ENCODE data around the gene NRG3. TPM values are rescaled to one million over a fixed set of nuclear protein-coding genes. Genes with fewer than 3 reads are reported as not detected.

The NRG3 gene
- total RNA-seq, 2 experiments from 2014 or later: not detected

DNA sequence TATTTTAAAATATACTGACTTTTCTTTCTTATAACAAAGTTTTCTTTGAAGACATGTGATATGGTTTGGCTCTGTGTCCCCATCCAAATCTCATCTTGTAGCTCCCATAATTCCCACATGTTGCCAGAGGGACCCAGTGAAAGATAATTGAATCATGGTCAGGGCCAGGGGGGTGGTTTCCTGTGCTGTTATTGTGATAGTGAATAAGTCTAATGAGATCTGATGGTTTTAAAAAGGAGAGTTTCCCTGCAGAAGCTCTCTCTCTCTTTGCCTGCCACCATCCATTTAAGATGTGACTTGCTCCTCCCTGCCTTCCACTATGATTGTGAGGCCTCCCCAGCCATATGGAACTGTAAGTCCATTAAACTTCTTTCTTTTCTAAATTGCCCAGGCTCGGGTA is 768.1 kb downstream of the NRG3 start:
- no peak overlapping the region for H3K27ac ChIP-seq (ENCODE audit: low read depth in 1 of 2, low read length in 2 of 2)
- TF ChIP-seq, protein P1, sequence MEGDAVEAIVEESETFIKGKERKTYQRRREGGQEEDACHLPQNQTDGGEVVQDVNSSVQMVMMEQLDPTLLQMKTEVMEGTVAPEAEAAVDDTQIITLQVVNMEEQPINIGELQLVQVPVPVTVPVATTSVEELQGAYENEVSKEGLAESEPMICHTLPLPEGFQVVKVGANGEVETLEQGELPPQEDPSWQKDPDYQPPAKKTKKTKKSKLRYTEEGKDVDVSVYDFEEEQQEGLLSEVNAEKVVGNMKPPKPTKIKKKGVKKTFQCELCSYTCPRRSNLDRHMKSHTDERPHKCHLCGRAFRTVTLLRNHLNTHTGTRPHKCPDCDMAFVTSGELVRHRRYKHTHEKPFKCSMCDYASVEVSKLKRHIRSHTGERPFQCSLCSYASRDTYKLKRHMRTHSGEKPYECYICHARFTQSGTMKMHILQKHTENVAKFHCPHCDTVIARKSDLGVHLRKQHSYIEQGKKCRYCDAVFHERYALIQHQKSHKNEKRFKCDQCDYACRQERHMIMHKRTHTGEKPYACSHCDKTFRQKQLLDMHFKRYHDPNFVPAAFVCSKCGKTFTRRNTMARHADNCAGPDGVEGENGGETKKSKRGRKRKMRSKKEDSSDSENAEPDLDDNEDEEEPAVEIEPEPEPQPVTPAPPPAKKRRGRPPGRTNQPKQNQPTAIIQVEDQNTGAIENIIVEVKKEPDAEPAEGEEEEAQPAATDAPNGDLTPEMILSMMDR (IDR thresholded peaks at IDR 0.05): no peak
- no peak overlapping the region for H3K27ac Mint-ChIP-seq
- ChIA-PET CTCF (no interaction called here), POLR2A (no interaction called here)
- H3K27me3 ChIP-seq (ENCODE audit: control insufficient read depth in 1 of 2, insufficient read depth in 2 of 2, low read length in 2 of 2): no peaks in the 10 kb centered on the region
- H3K9me3 Mint-ChIP-seq: peaks cover 12% of the 10 kb centered on the region
- intact Hi-C loops (cut with DNase I, micrococcal nuclease): no loop called here
- H3K27me3 Mint-ChIP-seq: no peaks in the 10 kb centered on the region
- no peak overlapping the region for H3K4me3 Mint-ChIP-seq
- no peak for ATAC-seq (ENCODE audit: poor library complexity)
- H3K36me3 Mint-ChIP-seq (ENCODE audit: low read depth): no peaks in the 10 kb centered on the region
- no peaks in the 10 kb centered on the region for H3K4me1 Mint-ChIP-seq (ENCODE audit: low read depth)
- H3K4me3 ChIP-seq (ENCODE audit: low read length): no peak overlapping the region
- no peak for DNase-seq
- no peaks in the 10 kb centered on the region for H3K4me1 ChIP-seq (ENCODE audit: insufficient read depth, low read length)
- no peaks in the 10 kb centered on the region for H3K9me3 ChIP-seq (ENCODE audit: control insufficient read depth in 1 of 2, insufficient read depth in 1 of 2, low read length in 2 of 2)
- no peaks in the 10 kb centered on the region for H3K36me3 ChIP-seq (ENCODE audit: insufficient read depth, low read length)

DNA sequence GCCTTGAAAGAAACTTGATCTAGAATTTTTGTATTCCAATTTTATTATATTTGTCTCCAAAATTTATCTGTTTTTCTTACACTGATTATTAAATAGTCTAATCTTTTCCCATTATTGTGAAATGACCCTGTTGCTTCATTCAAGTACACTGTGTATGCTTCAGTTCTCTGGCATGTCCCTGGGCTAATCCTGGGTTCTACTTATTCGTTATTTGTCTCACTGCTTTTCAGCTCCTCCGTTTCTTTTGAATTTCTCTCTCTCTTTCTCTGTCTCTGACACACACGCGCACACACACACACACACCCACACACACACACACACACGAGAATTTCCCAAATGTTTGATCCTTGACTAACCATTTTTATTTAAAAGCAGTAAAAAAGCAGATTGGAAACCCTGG is 768.6 kb downstream of the NRG3 start:
- H3K36me3 ChIP-seq (ENCODE audit: insufficient read depth, low read length): no peaks in the 10 kb centered on the region
- H3K27me3 Mint-ChIP-seq: no peaks in the 10 kb centered on the region
- no peak overlapping the region for H3K27ac Mint-ChIP-seq
- no peak overlapping the region for H3K27ac ChIP-seq (ENCODE audit: low read depth in 1 of 2, low read length in 2 of 2)
- H3K4me3 ChIP-seq (ENCODE audit: low read length): no peak overlapping the region
- no peaks in the 10 kb centered on the region for H3K4me1 ChIP-seq (ENCODE audit: insufficient read depth, low read length)
- CTCF ChIA-PET: no interaction called here
- ATAC-seq (ENCODE audit: poor library complexity) (no peak), DNase-seq (no peak)
- no peak overlapping the region for H3K4me3 Mint-ChIP-seq
- no peaks in the 10 kb centered on the region for H3K9me3 ChIP-seq (ENCODE audit: control insufficient read depth in 1 of 2, insufficient read depth in 1 of 2, low read length in 2 of 2)
- no peaks in the 10 kb centered on the region for H3K4me1 Mint-ChIP-seq (ENCODE audit: low read depth)
- H3K36me3 Mint-ChIP-seq (ENCODE audit: low read depth): no peaks in the 10 kb centered on the region
- POLR2A ChIA-PET: no interaction called here
- H3K27me3 ChIP-seq (ENCODE audit: control insufficient read depth in 1 of 2, insufficient read depth in 2 of 2, low read length in 2 of 2): no peaks in the 10 kb centered on the region
- peaks cover 12% of the 10 kb centered on the region for H3K9me3 Mint-ChIP-seq
- TF ChIP-seq, protein P1 (IDR thresholded peaks at IDR 0.05): no peak
- intact Hi-C loops (cut with DNase I, micrococcal nuclease): no loop called here

DNA sequence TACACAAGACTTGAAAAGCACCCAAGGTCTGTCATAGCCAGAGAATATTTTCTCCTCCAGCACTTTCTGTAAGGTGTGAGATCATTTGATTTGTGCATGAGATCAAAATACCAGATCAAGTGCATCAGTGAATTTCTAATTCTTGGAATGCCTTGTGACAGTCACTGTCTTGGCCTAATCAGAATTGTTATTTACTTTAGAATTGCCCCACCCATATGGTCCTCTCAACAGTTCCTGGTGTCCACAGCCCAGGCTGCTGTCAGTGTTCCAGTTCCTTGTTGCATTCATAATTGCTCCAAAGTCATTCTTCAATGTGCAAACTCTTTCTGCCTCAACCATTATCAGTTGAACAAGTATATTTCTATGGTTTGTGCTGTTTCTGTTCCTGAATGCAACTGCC is 770.2 kb downstream of the NRG3 start:
- no peaks in the 10 kb centered on the region for H3K4me1 Mint-ChIP-seq (ENCODE audit: low read depth)
- ATAC-seq (ENCODE audit: poor library complexity) (no peak), DNase-seq (no peak)
- H3K27me3 Mint-ChIP-seq: no peaks in the 10 kb centered on the region
- no peak overlapping the region for H3K4me3 Mint-ChIP-seq
- H3K4me1 ChIP-seq (ENCODE audit: insufficient read depth, low read length): no peaks in the 10 kb centered on the region
- ChIA-PET CTCF (no interaction called here), POLR2A (no interaction called here)
- TF ChIP-seq, protein P1 (IDR thresholded peaks at IDR 0.05): no peak
- H3K9me3 ChIP-seq (ENCODE audit: control insufficient read depth in 1 of 2, insufficient read depth in 1 of 2, low read length in 2 of 2): no peaks in the 10 kb centered on the region
- peaks cover 12% of the 10 kb centered on the region for H3K9me3 Mint-ChIP-seq
- H3K4me3 ChIP-seq (ENCODE audit: low read length): no peak overlapping the region
- H3K36me3 ChIP-seq (ENCODE audit: insufficient read depth, low read length): no peaks in the 10 kb centered on the region
- no peaks in the 10 kb centered on the region for H3K36me3 Mint-ChIP-seq (ENCODE audit: low read depth)
- H3K27ac Mint-ChIP-seq: no peak overlapping the region
- no peaks in the 10 kb centered on the region for H3K27me3 ChIP-seq (ENCODE audit: control insufficient read depth in 1 of 2, insufficient read depth in 2 of 2, low read length in 2 of 2)
- no peak overlapping the region for H3K27ac ChIP-seq (ENCODE audit: low read depth in 1 of 2, low read length in 2 of 2)
- intact Hi-C loops (cut with DNase I, micrococcal nuclease): no loop called here
